Brain microvascular endothelial cell (primary cell): ENCODE data around the gene VPS9D1.
"Not testable (repeated sequence)": the region's sequence is repeated elsewhere in the genome, so short reads cannot be mapped to it uniquely, and the experiment has no call there.

Source experiments
- DNase-seq: peaks from one replicate; pipeline ENCODE4 v3.0.0-alpha.2; 2020
- H3K27ac ChIP-seq: fragments of 250-450 bp; sonication (Bioruptor Pico); 2 replicates; pipeline ENCODE4 v1.5.1; 2020; ENCODE audit warnings: mild to moderate bottlenecking, moderate library complexity
- H3K27me3 ChIP-seq: fragments of 250-450 bp; sonication (Bioruptor Pico); replicated peaks from 2 replicates; pipeline ENCODE4 v1.5.1; 2020; ENCODE audit warnings: mild to moderate bottlenecking
- H3K36me3 ChIP-seq: fragments of 250-450 bp; sonication (Bioruptor Pico); replicated peaks from 2 replicates; pipeline ENCODE4 v1.5.1; 2020; ENCODE audit warnings: mild to moderate bottlenecking
- H3K4me3 ChIP-seq: 2 replicates; pipeline ENCODE4 v1.5.1; 2011; ENCODE audit warnings: low read depth, mild to moderate bottlenecking, control low read depth, low read length, moderate library complexity
- CTCF ChIP-seq: IDR thresholded peaks from 2 replicates; pipeline ENCODE4 v1.5.1; 2011; ENCODE audit warnings: low read depth, mild to moderate bottlenecking, moderate library complexity, low read length, control low read depth, inconsistent platforms; ENCODE audit errors: missing control alignments
- in situ Hi-C: cut with HindIII; loops from 2 replicates; pipeline ENCODE4 v1.10.0; 2017; ENCODE audit warnings: low sequenced_read_pairs, low pct_ligation_motif_present

Gene VPS9D1

GRCh38 chr16:89697616-89698331 lies 22.9 kb downstream of the VPS9D1 start:
- Histone ChIP-seq H3K36me3 (peaks cover 31% of the 10 kb centered on the region), H3K4me3 (no peak overlapping the region), H3K27ac (no peak overlapping the region), H3K27me3 (no peaks in the 10 kb centered on the region)
- no peak for TF ChIP-seq CTCF
- no peak for DNase-seq
- in situ Hi-C loops: no loop called here

GRCh38 chr16:89697161-89697615 lies 23.5 kb downstream of the VPS9D1 start:
- Histone ChIP-seq H3K27ac (no peak overlapping the region), H3K27me3 (no peaks in the 10 kb centered on the region), H3K36me3 (peaks cover 36% of the 10 kb centered on the region), H3K4me3 (no peak overlapping the region)
- no peak for TF ChIP-seq CTCF
- in situ Hi-C loops: no loop called here
- DNase-seq: no peak

- in situ Hi-C loops: no loop called here
- Histone ChIP-seq H3K4me3 (no peak overlapping the region), H3K36me3 (peaks cover 36% of the 10 kb centered on the region), H3K27ac (no peak overlapping the region), H3K27me3 (no peaks in the 10 kb centered on the region)
- no peak for TF ChIP-seq CTCF
- DNase-seq: no peak
Measured at GRCh38 chr16:89696670-89697128, 24.0 kb downstream of the VPS9D1 start.

- Histone ChIP-seq H3K4me3 (no peak overlapping the region), H3K36me3 (peaks cover 42% of the 10 kb centered on the region), H3K27ac (no peak overlapping the region), H3K27me3 (no peaks in the 10 kb centered on the region)
- DNase-seq: no peak
- TF ChIP-seq CTCF: no peak
- in situ Hi-C loops: no loop called here
Measured at GRCh38 chr16:89695875-89696669, 24.6 kb downstream of the VPS9D1 start.

GRCh38 chr16:89695086-89695874 lies 25.4 kb downstream of the VPS9D1 start:
- H3K4me3 ChIP-seq: no peak overlapping the region
- no peak for TF ChIP-seq CTCF
- in situ Hi-C loops: no loop called here
- no peaks in the 10 kb centered on the region for H3K27me3 ChIP-seq
- DNase-seq: no peak
- H3K27ac ChIP-seq: no peak overlapping the region
- peaks cover 48% of the 10 kb centered on the region for H3K36me3 ChIP-seq

GRCh38 chr16:89694784-89695085 lies 26.0 kb downstream of the VPS9D1 start:
- DNase-seq, in situ Hi-C loops, H3K27ac ChIP-seq, H3K27me3 ChIP-seq, H3K4me3 ChIP-seq: not testable (repeated sequence)
- peaks cover 49% of the 10 kb centered on the region for H3K36me3 ChIP-seq
